HEK293 (cell line): ENCODE data around the gene XKR3.

ENCODE experiments used
- CTCF ChIA-PET: fragments of 350-600 bp; formaldehyde crosslinking; extraction: SDS; loops from one replicate; lab custom pipeline; 2021; ENCODE audit warnings: antibody characterized with exemption; lab: Yijun Ruan, JAX
- POLR2A ChIA-PET: fragments of 300-600 bp; formaldehyde crosslinking; extraction: SDS; loops from one replicate; lab custom pipeline; 2020; ENCODE audit warnings: antibody characterized with exemption, inconsistent platforms; lab: Yijun Ruan, JAX
- H3K27ac ChIP-seq: fragments of 200-500 bp; sonication (Bioruptor generic); 2 replicates; pipeline ENCODE4 v1.5.1; 2014; ENCODE audit warnings: low read depth, low read length, control low read depth, inconsistent platforms; ENCODE audit errors: extremely low read depth
- H3K36me3 ChIP-seq, 2 experiments: fragments of 200-500 bp in 1 of 2; sonication (Bioruptor generic) in 1 of 2; 1 replicate in 1 of 2; 2 replicates in 1 of 2; pipeline ENCODE4 v1.5.1; 2014 to 2017; ENCODE audit warnings: inconsistent platforms in 2 of 2, low read length in 2 of 2; ENCODE audit not compliant: control insufficient read depth in 2 of 2, insufficient read depth in 1 of 2
- H3K4me1 ChIP-seq: fragments of 200-500 bp; sonication (Bioruptor generic); 2 replicates; pipeline ENCODE4 v1.5.1; 2014; ENCODE audit warnings: mild to moderate bottlenecking, low read length, inconsistent platforms; ENCODE audit not compliant: control insufficient read depth, insufficient read depth
- H3K4me3 ChIP-seq: 2 replicates; pipeline ENCODE4 v1.5.1; 2011; ENCODE audit warnings: low read depth, mild to moderate bottlenecking, control low read depth, low read length, moderate library complexity
- H3K9me3 ChIP-seq: fragments of 200-500 bp; sonication (Bioruptor generic); 2 replicates; pipeline ENCODE4 v1.5.1; 2014; ENCODE audit warnings: low read depth, low read length, inconsistent platforms; ENCODE audit not compliant: control insufficient read depth, insufficient read depth
- EGR2 ChIP-seq: fragments of 450-650 bp; formaldehyde crosslinking; IDR thresholded peaks from 2 replicates; pipeline ENCODE4 v1.5.1; 2016; ENCODE audit warnings: low read depth, missing biosample characterization, missing genetic modification characterization
- FEZF1 ChIP-seq: fragments of 450-650 bp; formaldehyde crosslinking; IDR thresholded peaks from 2 replicates; pipeline ENCODE4 v1.5.1; 2016; ENCODE audit warnings: missing biosample characterization, missing genetic modification characterization
- GFI1B ChIP-seq: fragments of 450-650 bp; formaldehyde crosslinking; IDR thresholded peaks from 2 replicates; pipeline ENCODE4 v1.5.1; 2016; ENCODE audit warnings: missing biosample characterization, missing genetic modification characterization
- GLIS2 ChIP-seq: fragments of 450-650 bp; formaldehyde crosslinking; IDR thresholded peaks from 2 replicates; pipeline ENCODE4 v1.5.1; 2016; ENCODE audit warnings: missing biosample characterization, missing genetic modification characterization
- IKZF3 ChIP-seq: fragments of 450-650 bp; IDR thresholded peaks from 2 replicates; pipeline ENCODE4 v1.5.0; 2018; ENCODE audit warnings: missing biosample characterization, mild to moderate bottlenecking, missing genetic modification characterization, moderate library complexity
- OSR2 ChIP-seq: fragments of 450-650 bp; formaldehyde crosslinking; IDR thresholded peaks from 2 replicates; pipeline ENCODE4 v1.5.1; 2016; ENCODE audit warnings: missing biosample characterization, missing genetic modification characterization
- RBAK ChIP-seq: fragments of 450-650 bp; formaldehyde crosslinking; IDR thresholded peaks from 2 replicates; pipeline ENCODE4 v1.5.1; 2016; ENCODE audit warnings: missing biosample characterization, missing genetic modification characterization
- TCF7L2 ChIP-seq: IDR thresholded peaks from 2 replicates; pipeline ENCODE4 v1.6.1; 2011; ENCODE audit warnings: low read depth, mild to moderate bottlenecking, inconsistent platforms, low read length, moderate library complexity, borderline replicate concordance
- ZBTB26 ChIP-seq: fragments of 450-650 bp; formaldehyde crosslinking; optimal IDR thresholded peaks from 2 replicates; pipeline ENCODE3; 2016; ENCODE audit warnings: missing biosample characterization, mild to moderate bottlenecking, missing genetic modification characterization
- ZBTB8A ChIP-seq: fragments of 450-650 bp; formaldehyde crosslinking; IDR thresholded peaks from 2 replicates; pipeline ENCODE4 v1.5.1; 2016; ENCODE audit warnings: missing biosample characterization, missing genetic modification characterization
- ZEB2 ChIP-seq: fragments of 450-650 bp; formaldehyde crosslinking; IDR thresholded peaks from 2 replicates; pipeline ENCODE4 v1.5.1; 2016; ENCODE audit warnings: missing biosample characterization, missing genetic modification characterization
- ZNF132 ChIP-seq: fragments of 450-650 bp; formaldehyde crosslinking; IDR thresholded peaks from 2 replicates; pipeline ENCODE4 v1.5.1; 2017; ENCODE audit warnings: missing biosample characterization, missing genetic modification characterization, borderline replicate concordance
- ZNF140 ChIP-seq: fragments of 450-650 bp; formaldehyde crosslinking; IDR thresholded peaks from 2 replicates; pipeline ENCODE4 v1.5.1; 2016; ENCODE audit warnings: missing biosample characterization, missing genetic modification characterization
- ZNF169 ChIP-seq: fragments of 450-650 bp; formaldehyde crosslinking; IDR thresholded peaks from 2 replicates; pipeline ENCODE4 v1.5.1; 2016; ENCODE audit warnings: missing biosample characterization, missing genetic modification characterization
- ZNF19 ChIP-seq: fragments of 450-650 bp; formaldehyde crosslinking; IDR thresholded peaks from 2 replicates; pipeline ENCODE4; 2016; ENCODE audit warnings: missing biosample characterization, missing genetic modification characterization, low read depth
- ZNF221 ChIP-seq: fragments of 450-650 bp; formaldehyde crosslinking; IDR thresholded peaks from 2 replicates; pipeline ENCODE4 v1.5.1; 2017; ENCODE audit warnings: missing biosample characterization, missing genetic modification characterization, borderline replicate concordance
- ZNF239 ChIP-seq: fragments of 450-650 bp; formaldehyde crosslinking; IDR thresholded peaks from 2 replicates; pipeline ENCODE4 v1.5.1; 2016; ENCODE audit warnings: missing biosample characterization, missing genetic modification characterization
- ZNF274 ChIP-seq, 2 experiments: fragments of 200-500 bp in 1 of 2; fragments of 450-650 bp in 1 of 2; sonication (Bioruptor generic) in 1 of 2; formaldehyde crosslinking in 1 of 2; IDR thresholded peaks; 2 replicates each; pipeline versions ENCODE4 v1.5.1 to v1.6.1; 2014 to 2016; ENCODE audit warnings: borderline replicate concordance in 1 of 2, inconsistent platforms in 1 of 2, low read length in 1 of 2, missing biosample characterization in 1 of 2, missing genetic modification characterization in 1 of 2
- ZNF350 ChIP-seq: fragments of 450-650 bp; formaldehyde crosslinking; IDR thresholded peaks from 2 replicates; pipeline ENCODE4 v1.5.0; 2017; ENCODE audit warnings: missing biosample characterization, mild to moderate bottlenecking, missing genetic modification characterization
- ZNF394 ChIP-seq: fragments of 450-650 bp; formaldehyde crosslinking; IDR thresholded peaks from 2 replicates; pipeline ENCODE4 v1.5.1; 2016; ENCODE audit warnings: missing biosample characterization, missing genetic modification characterization, mild to moderate bottlenecking, moderate library complexity, borderline replicate concordance
- ZNF423 ChIP-seq: fragments of 450-650 bp; formaldehyde crosslinking; IDR thresholded peaks from 2 replicates; pipeline ENCODE4 v1.5.1; 2016; ENCODE audit warnings: missing biosample characterization, missing genetic modification characterization
- ZNF501 ChIP-seq: fragments of 450-650 bp; formaldehyde crosslinking; IDR thresholded peaks from 2 replicates; pipeline ENCODE4 v1.5.1; 2016; ENCODE audit warnings: missing biosample characterization, missing genetic modification characterization
- ZNF510 ChIP-seq: fragments of 450-650 bp; formaldehyde crosslinking; IDR thresholded peaks from 2 replicates; pipeline ENCODE4 v1.5.1; 2018; ENCODE audit warnings: mild to moderate bottlenecking, missing genetic modification characterization, missing biosample characterization; ENCODE audit not compliant: insufficient replicate concordance
- ZNF580 ChIP-seq: fragments of 450-650 bp; formaldehyde crosslinking; IDR thresholded peaks from 2 replicates; pipeline ENCODE4 v1.5.1; 2016; ENCODE audit warnings: missing biosample characterization, missing genetic modification characterization
- ZNF585B ChIP-seq: fragments of 450-650 bp; formaldehyde crosslinking; IDR thresholded peaks from 2 replicates; pipeline ENCODE4 v1.5.1; 2016; ENCODE audit warnings: missing biosample characterization, missing genetic modification characterization
- ZNF600 ChIP-seq: fragments of 450-650 bp; formaldehyde crosslinking; IDR thresholded peaks from 2 replicates; pipeline ENCODE4 v1.5.1; 2016; ENCODE audit warnings: missing biosample characterization, missing genetic modification characterization
- ZNF660 ChIP-seq: fragments of 450-650 bp; IDR thresholded peaks from 2 replicates; pipeline ENCODE4 v1.5.1; 2018; ENCODE audit warnings: missing biosample characterization, mild to moderate bottlenecking, missing genetic modification characterization
- ZNF664 ChIP-seq: fragments of 450-650 bp; formaldehyde crosslinking; IDR thresholded peaks from 2 replicates; pipeline ENCODE4 v1.5.1; 2016; ENCODE audit warnings: missing biosample characterization, missing genetic modification characterization
- ZNF76 ChIP-seq: fragments of 450-650 bp; formaldehyde crosslinking; IDR thresholded peaks from 2 replicates; pipeline ENCODE4; 2016; ENCODE audit warnings: low read depth, missing biosample characterization, missing genetic modification characterization, borderline replicate concordance
- ZNF830 ChIP-seq: fragments of 450-650 bp; IDR thresholded peaks from 2 replicates; pipeline ENCODE4 v1.5.0; 2018; ENCODE audit warnings: missing biosample characterization, missing genetic modification characterization, low read depth, mild to moderate bottlenecking, moderate library complexity
- TF ChIP-seq, protein P1 (sequence below): fragments of 450-650 bp; formaldehyde crosslinking; IDR thresholded peaks from 2 replicates; pipeline ENCODE4 v1.5.1; 2016; ENCODE audit warnings: missing biosample characterization, missing genetic modification characterization
- TF ChIP-seq, protein P2 (sequence below): sonication (generic); formaldehyde crosslinking; IDR thresholded peaks from 2 replicates; pipeline ENCODE4 v1.8.1; 2022; ENCODE audit warnings: mild to moderate bottlenecking, moderate library complexity, missing genetic modification reagents

The XKR3 gene

DNA sequence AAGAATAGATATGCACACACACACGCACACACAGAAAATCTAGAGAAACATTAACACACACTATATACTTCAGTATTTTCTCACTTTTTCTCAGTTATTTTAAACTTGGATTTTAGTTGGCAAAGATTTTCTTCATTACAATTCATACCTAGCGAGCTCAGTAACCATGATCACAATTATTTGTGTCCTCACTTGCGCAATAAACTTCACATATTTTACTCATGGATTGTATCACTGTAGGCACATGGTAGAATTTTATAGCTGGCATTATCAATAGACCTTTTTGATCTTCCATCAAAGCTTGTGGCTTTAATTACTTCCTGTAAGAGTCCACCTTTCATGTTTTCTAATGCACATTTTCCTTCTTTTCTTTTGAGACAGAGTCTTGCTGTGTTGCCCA lies 4.8 kb upstream of the XKR3 start:
- ChIA-PET POLR2A (no interaction called here), CTCF (no interaction called here)
- Histone ChIP-seq H3K4me3 (no peak overlapping the region), H3K27ac (no peak overlapping the region), H3K9me3 (no peaks in the 10 kb centered on the region), H3K36me3 (no peaks in the 10 kb centered on the region), H3K4me1 (no peaks in the 10 kb centered on the region)
- TF ChIP-seq ZBTB8A (tag by site-specific recombination) (no peak), RBAK (tag by site-specific recombination) (no peak), ZNF580 (no peak), OSR2 (tag by site-specific recombination) (no peak), IKZF3 (tag by site-specific recombination) (no peak), ZNF501 (tag by site-specific recombination) (no peak), GLIS2 (tag by site-specific recombination) (no peak), ZNF239 (tag by site-specific recombination) (no peak), ZNF394 (tag by site-specific recombination) (no peak), GFI1B (tag by site-specific recombination) (no peak), ZBTB26 (tag by site-specific recombination) (no peak), EGR2 (tag by site-specific recombination) (no peak), ZNF350 (tag by site-specific recombination) (no peak), ZNF664 (tag by site-specific recombination) (no peak), ZNF274 (IDR thresholded peaks at IDR 0.05; ENCODE audit: low read length) (no peak), ZNF274 (tag by site-specific recombination; IDR thresholded peaks at IDR 0.05; ENCODE audit: borderline replicate concordance) (no peak), ZEB2 (tag by site-specific recombination) (no peak)
- TF ChIP-seq, protein P1, sequence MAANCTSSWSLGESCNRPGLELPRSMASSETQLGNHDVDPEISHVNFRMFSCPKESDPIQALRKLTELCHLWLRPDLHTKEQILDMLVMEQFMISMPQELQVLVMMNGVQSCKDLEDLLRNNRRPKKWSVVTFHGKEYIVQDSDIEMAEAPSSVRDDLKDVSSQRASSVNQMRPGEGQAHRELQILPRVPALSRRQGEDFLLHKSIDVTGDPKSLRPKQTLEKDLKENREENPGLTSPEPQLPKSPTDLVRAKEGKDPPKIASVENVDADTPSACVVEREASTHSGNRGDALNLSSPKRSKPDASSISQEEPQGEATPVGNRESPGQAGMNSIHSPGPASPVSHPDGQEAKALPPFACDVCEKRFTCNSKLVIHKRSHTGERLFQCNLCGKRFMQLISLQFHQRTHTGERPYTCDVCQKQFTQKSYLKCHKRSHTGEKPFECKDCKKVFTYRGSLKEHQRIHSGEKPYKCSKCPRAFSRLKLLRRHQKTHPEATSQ (tag by site-specific recombination), result no peak

DNA sequence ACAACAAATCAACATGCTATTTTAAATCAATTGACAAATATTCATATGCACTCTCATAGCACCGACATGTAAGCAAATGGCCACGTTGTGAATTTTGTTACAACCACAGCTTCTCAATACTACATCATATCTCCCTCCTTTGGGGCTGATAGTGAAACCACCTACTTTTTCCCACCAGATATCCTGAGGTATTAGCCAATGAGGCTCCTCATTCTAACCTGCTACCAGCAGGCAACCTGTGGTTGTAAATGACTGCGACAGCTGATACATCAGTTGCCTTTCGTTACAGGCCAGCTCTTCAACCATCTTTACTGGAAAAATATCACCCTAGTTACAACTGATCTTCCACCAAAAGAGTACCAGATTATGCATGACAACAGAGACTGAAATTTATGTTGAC lies 3.7 kb upstream of the XKR3 start:
- H3K27ac ChIP-seq, result no peak overlapping the region
- no peaks in the 10 kb centered on the region for H3K4me1 ChIP-seq
- TF ChIP-seq ZNF830 (tag by site-specific recombination), result no peak
- no peak for TF ChIP-seq ZNF19
- TF ChIP-seq TCF7L2, result no peak
- TF ChIP-seq ZNF132 (tag by site-specific recombination), result no peak
- TF ChIP-seq, protein P2, sequence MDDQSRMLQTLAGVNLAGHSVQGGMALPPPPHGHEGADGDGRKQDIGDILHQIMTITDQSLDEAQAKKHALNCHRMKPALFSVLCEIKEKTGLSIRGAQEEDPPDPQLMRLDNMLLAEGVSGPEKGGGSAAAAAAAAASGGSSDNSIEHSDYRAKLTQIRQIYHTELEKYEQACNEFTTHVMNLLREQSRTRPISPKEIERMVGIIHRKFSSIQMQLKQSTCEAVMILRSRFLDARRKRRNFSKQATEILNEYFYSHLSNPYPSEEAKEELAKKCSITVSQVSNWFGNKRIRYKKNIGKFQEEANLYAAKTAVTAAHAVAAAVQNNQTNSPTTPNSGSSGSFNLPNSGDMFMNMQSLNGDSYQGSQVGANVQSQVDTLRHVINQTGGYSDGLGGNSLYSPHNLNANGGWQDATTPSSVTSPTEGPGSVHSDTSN, result no peak
- TF ChIP-seq ZNF600 (tag by site-specific recombination), result no peak
- no peak for TF ChIP-seq ZNF221
- TF ChIP-seq ZNF423 (tag by site-specific recombination), result no peak
- TF ChIP-seq ZNF140 (tag by site-specific recombination), result no peak
- TF ChIP-seq ZNF274 (IDR thresholded peaks at IDR 0.05; ENCODE audit: low read length), result no peak
- no peak for TF ChIP-seq ZNF274 (tag by site-specific recombination; IDR thresholded peaks at IDR 0.05; ENCODE audit: borderline replicate concordance)
- TF ChIP-seq ZNF585B, result no peak
- no peak for TF ChIP-seq ZBTB26 (tag by site-specific recombination)
- TF ChIP-seq ZNF169, result no peak
- no peak for TF ChIP-seq ZNF76
- no peak for TF ChIP-seq FEZF1 (tag by site-specific recombination)
- TF ChIP-seq ZNF510 (tag by site-specific recombination), result no peak
- no peak for TF ChIP-seq ZNF660 (tag by site-specific recombination)
- no peaks in the 10 kb centered on the region for H3K36me3 ChIP-seq
- ChIA-PET CTCF (no interaction called here), POLR2A (no interaction called here)
- no peaks in the 10 kb centered on the region for H3K9me3 ChIP-seq
- no peak overlapping the region for H3K4me3 ChIP-seq
